Stimulated activated CD8-positive, alpha-beta memory T cell treated with anti-CD3 and anti-CD28 coated beads, Interleukin-4, amount 100 ng/mL, for 4 hours (primary cell): ENCODE results near the gene HCN4.
"Not testable (repeated sequence)": the region's sequence is repeated elsewhere in the genome, so short reads cannot be mapped to it uniquely, and the experiment has no call there.

Experiments used
- DNase-seq, 2 donors: peaks; one replicate each; pipeline ENCODE4 v3.0.0-alpha.2; 2020; ENCODE audit warnings: low read depth in 2 of 2, low spot score in 1 of 2

HCN4 gene

DNA sequence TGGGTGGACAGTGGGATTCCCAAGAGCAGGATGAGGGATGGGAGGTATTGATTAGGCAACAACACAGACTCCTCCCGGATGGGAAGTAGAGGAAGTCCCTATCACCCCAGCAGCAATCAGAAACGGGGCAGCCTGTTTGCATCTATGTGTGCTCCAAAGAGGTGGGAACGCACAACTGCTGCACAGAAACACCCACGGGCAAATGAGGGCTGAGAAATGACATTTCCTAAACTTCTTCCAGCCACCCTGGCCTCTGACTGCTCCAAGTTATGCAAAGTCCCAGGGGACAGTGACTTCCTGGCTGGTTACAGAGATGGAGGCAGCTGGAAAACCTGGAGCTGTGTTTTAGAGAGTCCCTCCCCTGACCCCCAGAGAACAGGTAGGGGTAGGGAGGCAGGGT, 42.6 kb downstream of the HCN4 start:
- no peak for DNase-seq

DNA sequence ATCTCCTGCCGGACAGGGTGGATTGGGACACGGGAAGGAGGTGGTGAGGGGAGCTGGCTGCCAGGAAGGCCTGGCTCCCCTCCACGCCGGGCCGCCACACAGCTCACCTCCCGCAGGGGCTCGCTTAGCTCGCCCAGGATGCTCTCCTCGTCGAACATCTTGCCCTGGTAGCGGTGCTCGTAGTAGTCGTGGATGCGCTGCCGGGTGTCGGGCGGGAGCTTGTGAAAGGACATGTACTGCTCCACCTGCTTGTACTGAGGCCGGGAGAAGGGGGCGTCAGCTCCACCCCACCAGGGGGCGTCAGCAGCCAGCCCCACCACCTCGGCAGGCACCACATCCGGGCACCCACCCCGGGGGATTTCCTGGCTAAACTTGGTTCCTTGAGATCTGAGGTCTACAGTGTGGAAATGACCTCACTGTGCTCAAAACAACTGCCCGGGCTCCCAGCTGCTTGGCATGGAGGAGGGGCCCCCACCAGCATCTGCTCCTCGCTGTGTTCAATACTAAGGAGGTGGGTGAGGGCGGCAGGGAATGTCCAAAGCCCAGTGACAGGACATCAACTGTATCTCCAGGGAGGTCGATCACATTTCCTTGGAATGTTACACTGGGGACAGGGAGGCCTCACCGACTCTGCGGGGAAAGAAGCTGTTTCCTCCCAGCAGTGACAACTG, 43.4 kb downstream of the HCN4 start:
- DNase-seq, result no peak

DNA sequence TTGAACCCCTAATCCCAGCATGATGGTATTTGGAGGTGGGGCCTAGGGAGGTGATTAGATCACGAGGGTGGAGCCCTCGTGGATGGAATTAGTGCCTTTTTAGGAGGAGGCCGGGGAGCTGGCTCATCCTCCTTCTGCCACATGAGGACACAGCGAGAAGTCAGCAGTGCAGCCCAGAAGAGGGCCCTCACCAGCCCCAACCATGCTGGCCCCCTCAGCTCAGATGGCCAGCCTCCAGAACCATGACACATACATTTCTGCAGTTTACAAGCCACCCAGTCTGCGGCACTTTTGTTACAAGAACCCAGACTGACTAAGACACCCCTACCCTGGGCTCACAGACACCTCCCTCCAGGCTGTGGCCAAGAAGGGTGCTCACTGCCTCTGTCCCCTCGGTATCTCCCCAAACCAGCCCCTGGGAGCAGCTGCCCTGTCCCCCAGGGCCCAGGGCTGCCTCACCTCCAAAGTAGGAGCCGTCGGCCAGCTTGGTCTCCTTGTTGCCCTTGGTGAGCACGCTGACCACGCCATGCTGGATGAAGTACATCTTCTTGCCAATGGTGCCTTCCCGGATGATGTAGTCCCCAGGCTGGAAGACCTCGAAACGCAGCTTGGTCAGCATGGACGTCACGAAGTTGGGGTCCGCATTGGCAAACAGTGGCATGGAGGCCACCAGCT, 44.1 kb downstream of the HCN4 start:
- no peak for DNase-seq

DNA sequence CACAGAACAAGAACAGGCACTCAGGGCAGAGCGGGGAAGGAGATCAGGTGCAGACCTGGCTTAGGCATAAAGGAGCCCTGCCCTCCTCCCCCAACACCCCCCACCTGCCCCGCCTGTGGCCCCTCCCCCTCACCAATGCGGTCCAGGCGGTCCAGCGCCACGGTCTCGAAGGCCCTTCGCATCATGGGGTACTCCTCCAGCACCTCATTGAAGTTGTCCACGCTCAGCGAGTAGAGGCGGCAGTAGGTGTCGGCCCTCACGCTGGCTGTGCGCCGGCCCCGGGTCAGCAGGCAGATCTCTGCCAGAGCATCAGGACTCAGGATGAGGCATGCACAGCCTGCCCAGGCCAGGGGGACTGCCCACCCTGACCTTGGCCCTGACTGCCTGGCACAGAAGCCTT, 44.8 kb downstream of the HCN4 start:
- DNase-seq, result no peak

DNA sequence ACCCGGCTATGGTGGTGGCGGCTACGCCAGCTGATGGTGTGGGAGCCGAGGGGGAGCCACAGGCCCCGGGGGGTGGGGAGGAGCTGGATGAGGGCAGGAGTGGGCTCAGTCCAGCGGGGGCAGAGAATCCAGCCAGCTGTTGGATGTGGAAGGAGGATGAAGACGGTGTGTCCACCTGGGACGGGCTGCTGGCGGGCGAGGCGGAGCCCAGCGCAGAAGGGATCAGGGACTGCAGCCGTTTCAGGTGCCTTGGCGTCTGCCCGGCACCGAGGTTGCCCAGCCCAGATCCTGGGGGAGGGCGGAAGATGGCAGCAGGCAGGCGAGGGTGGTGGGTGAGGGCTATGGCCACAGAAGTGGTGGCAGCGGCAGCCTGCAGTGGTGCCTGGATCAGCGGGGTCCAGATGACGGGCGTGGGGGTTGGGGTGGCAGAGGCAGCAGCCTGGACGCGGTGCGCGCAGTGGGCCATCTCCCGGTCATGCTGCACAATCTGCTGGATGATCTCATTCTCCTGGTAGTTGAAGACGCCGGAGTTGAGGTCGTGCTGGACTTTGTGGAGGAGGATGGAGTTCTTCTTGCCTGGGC, 45.3 kb downstream of the HCN4 start:
- DNase-seq, result no peak

DNA sequence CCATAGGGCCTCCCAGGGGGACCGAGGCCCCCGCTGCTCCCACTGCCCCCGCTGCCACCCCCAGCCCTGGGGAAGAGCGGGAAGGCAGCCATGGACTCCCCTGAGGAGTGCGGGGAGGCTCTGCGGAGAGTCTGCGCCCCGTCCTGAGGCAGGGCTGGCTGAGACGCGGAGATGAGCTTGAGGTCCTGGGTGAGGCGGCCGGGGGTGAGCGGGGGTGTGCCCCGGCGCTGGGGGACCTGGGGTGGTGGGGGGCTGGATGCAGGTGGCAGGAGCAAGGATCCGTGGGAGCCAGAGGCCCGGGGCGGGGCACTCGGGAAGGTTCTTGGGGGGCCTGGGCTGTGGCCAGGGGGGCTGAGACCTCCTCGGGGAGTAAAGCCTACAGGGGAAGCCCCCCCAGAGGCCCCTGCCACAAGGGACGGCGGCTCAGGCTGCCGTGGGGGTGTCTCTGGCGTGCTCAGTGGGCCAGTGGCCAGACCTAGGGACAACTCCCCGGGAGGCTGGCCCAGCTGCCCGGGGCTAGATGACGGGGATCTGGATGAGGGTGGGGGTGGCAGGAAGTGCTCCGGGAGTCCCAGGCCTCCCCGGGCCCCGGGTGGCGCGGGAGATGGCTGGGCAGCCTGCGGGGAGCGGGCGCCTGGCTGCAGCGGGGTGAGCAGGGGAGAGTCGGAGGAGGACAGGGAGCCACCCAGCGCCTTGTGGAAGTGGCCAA, 45.9 kb downstream of the HCN4 start:
- DNase-seq, result no peak

DNA sequence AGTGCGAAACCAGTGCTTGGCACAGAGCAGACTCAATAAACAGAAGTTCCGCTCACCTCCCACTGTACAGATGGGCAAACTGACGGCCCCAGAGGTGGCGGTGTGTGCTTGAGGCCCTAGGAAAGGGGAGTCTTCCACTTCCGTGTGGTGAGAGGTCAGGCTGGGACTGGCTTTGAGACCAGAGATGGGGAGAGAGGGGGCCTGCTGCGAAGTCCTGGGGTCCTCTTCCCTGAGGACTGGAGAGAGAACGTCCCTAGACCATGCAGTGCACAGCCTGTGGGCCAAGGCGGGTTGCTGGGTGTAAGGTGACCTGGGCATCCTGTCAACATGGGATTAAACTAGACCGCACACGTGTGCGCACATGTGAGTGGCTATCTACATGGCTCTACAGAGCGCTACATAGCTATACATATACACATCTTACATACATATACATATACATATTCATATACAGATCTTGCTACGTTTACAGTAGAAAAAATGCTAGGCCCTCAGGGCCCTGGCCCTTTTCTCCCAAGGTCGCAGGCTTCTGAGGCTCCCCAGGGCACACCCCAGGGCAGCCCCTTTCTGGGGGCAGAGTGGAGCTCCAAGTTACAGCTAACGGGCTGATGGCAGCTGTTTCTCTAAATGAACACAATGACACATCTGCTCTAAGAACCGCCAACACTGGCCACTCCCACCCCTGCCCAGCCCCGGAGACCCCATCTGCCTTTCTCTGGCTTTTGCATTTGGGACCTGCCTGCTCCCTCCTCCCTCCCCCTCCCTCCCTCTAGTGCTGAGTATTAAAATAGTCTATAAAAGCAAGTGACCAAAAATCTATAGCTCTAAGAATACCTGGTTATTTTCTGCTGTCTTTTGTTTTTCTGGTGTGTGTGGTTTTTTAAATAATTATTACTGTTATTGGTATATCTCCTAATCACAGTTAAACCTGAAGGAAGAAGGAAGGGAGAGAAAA, 47.0 kb downstream of the HCN4 start:
- no peak for DNase-seq

DNA sequence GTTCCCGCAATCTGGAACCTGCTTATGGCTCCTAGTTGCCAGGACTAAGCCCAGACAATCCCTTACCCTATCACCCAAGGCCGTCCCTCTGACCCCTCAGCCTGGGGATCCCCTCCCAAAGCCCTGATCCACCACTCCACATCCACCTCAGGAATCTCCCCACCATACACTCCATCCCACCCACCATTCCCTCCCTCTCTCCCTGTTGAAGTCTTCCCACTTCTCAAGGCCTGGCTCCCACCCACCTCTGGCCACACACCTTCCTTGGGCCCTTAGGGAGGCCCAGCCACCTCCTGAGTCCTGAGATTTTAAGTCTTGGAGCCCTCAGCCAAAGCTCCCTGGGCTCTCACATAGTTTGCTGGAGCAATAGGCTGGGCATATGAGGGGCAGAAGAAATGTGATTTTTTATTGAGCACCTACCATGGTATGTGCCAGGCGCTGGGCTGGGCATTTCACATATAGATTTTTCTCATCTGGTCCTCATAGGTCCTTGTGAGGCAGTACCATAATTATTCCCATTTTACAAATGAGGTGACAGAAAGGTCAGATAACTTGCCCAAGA, 48.1 kb downstream of the HCN4 start:
- no peak for DNase-seq

DNA sequence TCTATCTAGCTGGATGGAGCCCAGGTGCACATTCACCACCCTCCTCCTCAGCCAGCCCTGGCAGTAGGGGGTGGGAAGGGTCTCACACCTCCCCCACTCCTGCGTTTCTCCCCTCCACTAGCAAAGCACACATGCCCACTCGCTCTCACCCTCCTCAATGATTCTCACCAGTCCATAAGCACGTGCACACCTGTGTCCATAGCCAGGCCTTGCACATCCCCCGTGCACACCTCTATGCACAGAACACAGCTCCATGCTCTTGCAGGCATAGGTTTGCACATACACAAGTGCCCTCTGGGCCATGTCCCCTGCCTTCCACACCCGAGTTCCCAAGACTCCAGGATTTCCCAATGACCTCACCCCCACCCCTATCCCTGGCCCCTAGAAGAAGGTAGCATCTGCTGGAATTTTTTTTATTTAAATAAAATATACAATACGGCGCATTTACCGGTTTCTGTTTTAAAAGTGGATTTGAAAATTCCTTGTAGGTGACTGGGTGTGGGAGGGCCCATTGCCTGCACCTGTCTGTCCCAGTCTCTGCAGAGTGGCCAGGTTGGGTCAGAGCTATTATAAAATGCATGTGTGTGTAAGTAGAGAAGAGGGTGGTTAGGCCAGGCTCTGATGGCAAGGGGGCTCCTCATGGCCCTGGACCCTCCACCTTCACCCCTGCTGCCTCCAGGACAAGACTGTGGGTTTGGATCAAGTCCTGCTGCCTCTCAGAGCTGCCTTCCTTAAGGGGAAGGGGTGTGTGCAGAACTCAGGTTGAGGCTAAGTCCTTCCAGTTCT, 49.1 kb downstream of the HCN4 start:
- DNase-seq, result no peak

DNA sequence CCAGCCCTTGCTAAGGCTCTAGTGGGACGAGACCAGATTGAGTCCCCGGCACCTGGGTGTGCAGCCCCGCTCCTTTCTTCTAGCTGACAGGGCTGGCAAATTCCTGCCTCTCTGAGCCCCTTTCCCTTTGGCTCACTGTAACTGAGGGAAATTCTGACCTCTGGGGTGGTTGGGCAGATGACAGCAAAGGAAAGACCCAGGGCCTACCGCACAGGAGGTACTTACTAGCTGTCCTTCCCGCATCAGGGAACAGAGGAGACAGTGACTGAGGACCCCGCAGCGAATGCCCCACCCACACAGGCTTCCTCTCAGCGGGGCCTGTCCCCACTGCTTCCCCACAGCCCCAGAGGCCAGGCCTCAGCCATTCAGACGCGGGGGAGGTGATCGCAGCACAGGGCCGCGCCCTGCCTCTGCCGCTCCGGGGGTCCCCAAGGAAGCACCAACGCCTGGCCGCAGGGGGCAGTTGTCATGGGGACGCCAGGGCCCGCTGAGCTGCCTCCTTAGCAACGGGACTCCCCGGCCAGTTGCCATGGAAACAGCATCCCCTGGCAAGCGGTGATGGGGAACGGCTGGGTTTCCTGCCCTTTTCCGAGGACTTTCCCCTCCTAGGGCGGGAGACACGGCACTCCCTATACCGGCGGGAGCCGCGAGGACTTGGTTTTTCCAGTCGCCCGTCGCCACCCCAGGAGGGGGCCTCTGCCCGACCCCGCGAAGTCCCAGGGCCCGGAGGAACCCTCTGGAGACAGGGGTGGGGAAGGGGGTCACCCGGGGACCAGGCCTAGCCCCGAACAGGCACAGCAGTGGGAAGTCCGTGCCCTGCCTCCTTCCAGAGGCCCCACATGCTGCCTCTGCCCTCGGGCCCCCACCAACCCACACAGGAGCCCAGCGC, 50.1 kb downstream of the HCN4 start:
- DNase-seq, result no peak

DNA sequence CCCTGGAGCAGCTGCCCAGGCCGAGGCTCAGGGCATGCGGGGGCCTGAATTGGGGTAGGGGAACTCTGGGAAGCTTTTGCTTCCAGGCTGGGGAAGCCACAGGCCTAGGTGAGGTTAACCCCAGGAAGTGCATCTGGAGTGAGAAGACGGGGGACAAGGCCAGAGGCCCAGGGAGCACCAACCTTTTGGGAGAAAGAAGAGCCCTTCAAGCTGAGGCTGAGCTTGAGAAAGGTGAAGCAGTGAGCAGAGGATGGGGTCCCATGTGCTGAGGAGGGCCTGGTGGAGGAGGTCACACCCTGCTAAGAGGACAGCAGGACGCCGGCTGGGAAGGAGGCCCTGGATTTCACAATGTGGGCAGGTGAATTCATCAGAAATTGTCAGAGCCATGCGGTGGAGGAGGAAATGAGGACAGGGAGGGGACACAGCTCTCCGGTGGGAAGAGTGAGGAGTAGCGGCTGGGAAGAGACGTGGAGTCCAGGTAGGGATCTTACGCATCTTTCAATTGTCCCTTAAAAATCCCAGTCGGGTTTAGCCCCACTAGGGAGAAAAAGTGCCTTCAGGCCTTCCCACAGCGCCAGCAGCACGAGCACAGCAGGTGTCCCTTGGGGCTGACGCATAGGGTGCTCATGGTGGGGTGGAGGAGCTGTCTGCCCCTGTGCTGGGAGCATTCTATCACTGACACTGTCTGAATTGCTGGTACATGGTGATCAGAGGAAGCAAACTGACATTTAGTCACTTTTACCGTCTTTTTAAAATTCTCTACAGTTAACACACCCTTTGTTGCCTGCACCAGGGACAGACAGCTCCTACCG, 50.9 kb downstream of the HCN4 start:
- no peak for DNase-seq

DNA sequence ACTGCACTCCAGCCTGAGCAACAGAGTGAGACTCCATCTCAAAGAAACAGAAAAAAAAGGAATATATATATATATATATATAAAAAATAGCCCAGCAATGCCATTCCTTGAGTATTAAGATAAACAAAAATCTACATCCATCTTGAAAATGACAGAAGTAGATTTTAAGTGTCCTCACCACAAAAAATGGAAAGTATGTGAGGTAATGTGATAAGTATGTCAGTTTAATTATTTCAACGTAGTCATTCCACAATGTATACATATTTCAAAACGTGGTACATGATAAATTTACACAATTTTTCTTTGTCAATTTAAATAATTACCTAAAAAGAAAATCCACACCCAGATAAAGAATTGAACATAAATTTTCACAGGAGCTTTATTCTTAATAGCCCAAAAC, 54.9 kb downstream of the HCN4 start:
- no peak for DNase-seq

DNA sequence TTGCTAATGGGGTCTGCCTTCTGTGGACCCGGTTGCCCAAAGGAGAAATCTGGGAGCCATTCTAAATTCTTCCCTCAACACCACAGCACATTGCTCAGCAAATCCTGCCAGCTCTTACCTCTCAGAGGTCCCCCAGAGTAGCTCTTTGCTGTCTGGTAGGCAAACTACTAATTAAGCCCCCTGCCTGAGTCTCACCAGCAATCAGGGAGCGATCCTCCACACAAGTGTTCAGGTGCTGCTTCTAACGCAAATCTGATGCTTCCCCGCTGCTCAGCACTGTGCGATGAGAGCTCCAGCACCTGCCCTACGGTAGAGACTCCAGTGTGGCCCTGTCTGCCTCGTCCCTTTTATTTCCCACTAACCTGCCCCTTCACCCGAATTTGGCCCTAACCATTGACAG, 60.5 kb downstream of the HCN4 start:
- no peak for DNase-seq

DNA sequence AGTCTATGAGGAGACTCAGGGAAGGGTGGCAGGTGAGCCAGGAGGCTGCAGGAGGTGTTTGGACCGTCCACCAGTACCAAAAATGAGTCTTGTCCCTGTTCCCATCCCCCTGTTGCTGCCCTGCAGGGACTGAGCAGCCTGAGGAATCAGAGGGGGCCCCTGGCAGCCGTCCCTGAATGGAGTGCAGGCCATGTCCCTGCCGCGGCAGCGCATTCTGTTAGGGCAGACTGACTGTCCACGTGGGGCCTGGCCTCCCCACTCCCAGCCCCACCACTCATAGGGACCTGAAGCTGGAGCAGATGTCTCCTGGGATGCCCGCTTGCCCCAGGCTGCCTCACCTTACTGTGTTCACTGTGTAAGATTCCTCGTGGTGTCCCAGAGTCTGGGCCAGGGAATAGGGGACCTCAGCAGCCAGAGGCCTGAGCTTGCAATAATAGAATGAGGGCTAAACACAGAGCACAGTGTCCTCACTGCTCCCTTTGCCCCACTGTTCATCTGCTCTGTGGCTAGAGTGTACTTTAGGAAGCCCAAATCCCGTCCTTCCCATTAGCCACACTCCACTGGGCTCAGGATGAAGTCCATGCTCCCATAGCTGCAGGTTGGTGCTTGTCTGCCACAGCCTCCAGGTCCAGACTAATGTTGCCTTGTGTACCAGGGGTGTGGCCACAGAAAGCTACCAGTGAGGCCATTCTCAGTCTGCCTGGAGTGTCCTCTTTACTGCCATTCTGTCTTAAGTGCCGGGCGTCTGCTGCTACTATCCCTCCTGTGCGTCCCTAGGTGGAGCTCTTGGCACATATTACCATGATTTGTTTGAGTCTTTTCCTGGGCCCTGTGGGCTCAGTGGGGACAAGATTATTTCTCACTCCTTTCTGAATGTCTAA, 63.2 kb downstream of the HCN4 start:
- DNase-seq, result no peak

DNA sequence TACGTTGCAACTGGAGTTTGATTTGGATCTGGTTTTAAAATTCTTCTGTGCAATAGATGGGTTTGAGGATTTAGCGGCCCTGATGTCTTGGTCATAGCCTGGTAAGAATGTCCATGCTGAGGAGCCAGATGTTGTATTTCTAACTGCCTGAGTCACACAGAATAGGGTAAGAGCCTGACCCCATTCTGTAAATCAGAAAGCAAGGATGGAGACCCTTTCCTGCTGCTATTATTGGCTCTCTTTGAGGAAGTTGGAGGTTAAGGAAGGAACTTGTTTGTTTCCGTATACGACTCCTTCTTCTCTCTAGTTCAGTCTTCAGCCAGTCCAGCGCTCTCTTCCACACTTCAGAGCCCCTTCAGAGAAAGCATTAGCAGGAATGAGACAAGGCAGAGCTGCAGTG, 65.1 kb downstream of the HCN4 start:
- DNase-seq, result no peak

DNA sequence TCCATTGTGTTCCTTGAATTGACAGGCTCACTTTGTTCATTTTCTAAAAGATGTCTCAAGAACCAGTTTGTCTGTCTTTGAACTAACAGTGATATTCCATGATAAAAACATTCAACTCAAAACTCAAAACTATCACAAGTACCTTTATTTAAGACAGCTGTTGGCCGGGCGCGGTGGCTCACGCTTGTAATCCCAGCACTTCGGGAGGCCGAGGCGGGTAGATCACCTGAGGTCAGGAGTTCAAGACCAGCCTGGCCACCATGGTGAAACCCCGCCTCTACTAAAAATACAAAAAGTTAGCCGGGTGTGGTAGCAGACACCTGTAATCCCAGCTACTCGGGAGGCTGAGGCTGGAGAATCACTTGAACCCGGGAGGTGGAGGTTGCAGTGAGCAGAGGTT, 68.5 kb downstream of the HCN4 start:
- DNase-seq, result not testable (repeated sequence)
